GM23248 (cell line): ENCODE results near the gene SLC6A9. TPM values are rescaled to one million over a fixed set of nuclear protein-coding genes. Genes with fewer than 3 reads are reported as not detected.

Experiments
- DNase-seq: peaks from one replicate; pipeline ENCODE4 v3.0.0-alpha.2; 2015
- H2AFZ ChIP-seq: fragments of 200-600 bp; sonication (generic); 2 replicates; pipeline ENCODE4 v1.6.1; 2016; ENCODE audit warnings: antibody characterized with exemption
- H3F3A ChIP-seq: fragments of 200-600 bp; sonication (generic); 2 replicates; pipeline ENCODE4 v1.6.1; 2016; ENCODE audit warnings: mild to moderate bottlenecking, antibody characterized with exemption, mixed run types; ENCODE audit not compliant: insufficient read depth
- H3K27ac ChIP-seq: fragments of 200-600 bp; sonication (generic); 2 replicates; pipeline ENCODE4 v1.5.1; 2016; ENCODE audit warnings: mild to moderate bottlenecking
- H3K27me3 ChIP-seq: fragments of 200-600 bp; sonication (generic); replicated peaks from 2 replicates; pipeline ENCODE4 v1.6.1; 2016; ENCODE audit warnings: mild to moderate bottlenecking; ENCODE audit not compliant: insufficient read depth
- H3K36me3 ChIP-seq: fragments of 200-600 bp; sonication (generic); 2 replicates; pipeline ENCODE4 v1.6.1; 2016; ENCODE audit warnings: low read depth, mild to moderate bottlenecking
- H3K4me1 ChIP-seq: fragments of 200-600 bp; sonication (generic); 2 replicates; pipeline ENCODE4 v1.6.1; 2016; ENCODE audit warnings: mild to moderate bottlenecking; ENCODE audit not compliant: insufficient read depth
- H3K4me2 ChIP-seq: fragments of 200-600 bp; sonication (generic); one replicate; pipeline ENCODE4 v1.6.1; 2016; ENCODE audit warnings: mild to moderate bottlenecking; ENCODE audit not compliant: unreplicated experiment
- H3K4me3 ChIP-seq: fragments of 200-600 bp; sonication (generic); 2 replicates; pipeline ENCODE4 v1.5.1; 2016; ENCODE audit warnings: mild to moderate bottlenecking
- H3K79me2 ChIP-seq: fragments of 200-600 bp; sonication (generic); 2 replicates; pipeline ENCODE4 v1.6.1; 2016; ENCODE audit warnings: mild to moderate bottlenecking; ENCODE audit not compliant: insufficient read depth
- H3K9ac ChIP-seq: fragments of 200-600 bp; sonication (generic); 2 replicates; pipeline ENCODE4 v1.6.1; 2016; ENCODE audit warnings: mild to moderate bottlenecking
- H3K9me2 ChIP-seq: fragments of 200-600 bp; sonication (generic); 2 replicates; pipeline ENCODE4 v1.6.1; 2016; ENCODE audit warnings: mixed run types, mild to moderate bottlenecking, moderate library complexity; ENCODE audit not compliant: insufficient read depth
- H3K9me3 ChIP-seq: fragments of 200-600 bp; sonication (generic); one replicate; pipeline ENCODE4 v1.6.1; 2017; ENCODE audit warnings: low read depth
- H4K20me1 ChIP-seq: fragments of 200-600 bp; sonication (generic); 2 replicates; pipeline ENCODE4 v1.6.0; 2016; ENCODE audit not compliant: insufficient read depth
- EZH2 ChIP-seq: fragments of 200-600 bp; sonication (generic); IDR thresholded peaks from 2 replicates; pipeline ENCODE4 v1.6.1; 2018; ENCODE audit warnings: antibody characterized with exemption, mild to moderate bottlenecking; ENCODE audit not compliant: insufficient read depth, poor library complexity, severe bottlenecking
- EZH2phosphoT487 ChIP-seq: fragments of 200-600 bp; sonication (generic); IDR thresholded peaks from 2 replicates; pipeline ENCODE4 v1.6.1; 2018; ENCODE audit warnings: antibody characterized with exemption, moderate library complexity, mild to moderate bottlenecking, low read depth; ENCODE audit not compliant: insufficient read depth
- WGBS, 2 experiments: methylation state at CpG; one replicate each; pipeline ENCODE4 v1.1.6; 2015 to 2017; ENCODE audit warnings: low lambda C conversion rate in 2 of 2, low coverage in 1 of 2; ENCODE audit errors: missing lambda C conversion rate in 2 of 2; 5-methylcytosine and 5-hydroxymethylcytosine counted together
- in situ Hi-C: fragments of 300-500 bp; cut with MboI; formaldehyde crosslinking; loops from 2 replicates; pipeline ENCODE4 v1.15.0; 2020
- polyA plus RNA-seq: library from polyadenylated mRNA; unstranded; fragments of >200 nt; fragmentation: Nextera tagmentation; extraction: Ambion mirVana; gene quantifications from 2 replicates; pipeline ENCODE4 v1.2.1, GENCODE V29; 2016
- total RNA-seq: library from RNA; depleted of rRNA; stranded (reverse); fragments of >200 nt; shearing (Covaris generic); gene quantifications from 2 replicates; pipeline ENCODE4 v1.2.3, GENCODE V29; 2014

SLC6A9 gene
- total and polyA plus RNA-seq, 2 experiments from 2014 or later, result 22.2 to 34.6 TPM

DNA sequence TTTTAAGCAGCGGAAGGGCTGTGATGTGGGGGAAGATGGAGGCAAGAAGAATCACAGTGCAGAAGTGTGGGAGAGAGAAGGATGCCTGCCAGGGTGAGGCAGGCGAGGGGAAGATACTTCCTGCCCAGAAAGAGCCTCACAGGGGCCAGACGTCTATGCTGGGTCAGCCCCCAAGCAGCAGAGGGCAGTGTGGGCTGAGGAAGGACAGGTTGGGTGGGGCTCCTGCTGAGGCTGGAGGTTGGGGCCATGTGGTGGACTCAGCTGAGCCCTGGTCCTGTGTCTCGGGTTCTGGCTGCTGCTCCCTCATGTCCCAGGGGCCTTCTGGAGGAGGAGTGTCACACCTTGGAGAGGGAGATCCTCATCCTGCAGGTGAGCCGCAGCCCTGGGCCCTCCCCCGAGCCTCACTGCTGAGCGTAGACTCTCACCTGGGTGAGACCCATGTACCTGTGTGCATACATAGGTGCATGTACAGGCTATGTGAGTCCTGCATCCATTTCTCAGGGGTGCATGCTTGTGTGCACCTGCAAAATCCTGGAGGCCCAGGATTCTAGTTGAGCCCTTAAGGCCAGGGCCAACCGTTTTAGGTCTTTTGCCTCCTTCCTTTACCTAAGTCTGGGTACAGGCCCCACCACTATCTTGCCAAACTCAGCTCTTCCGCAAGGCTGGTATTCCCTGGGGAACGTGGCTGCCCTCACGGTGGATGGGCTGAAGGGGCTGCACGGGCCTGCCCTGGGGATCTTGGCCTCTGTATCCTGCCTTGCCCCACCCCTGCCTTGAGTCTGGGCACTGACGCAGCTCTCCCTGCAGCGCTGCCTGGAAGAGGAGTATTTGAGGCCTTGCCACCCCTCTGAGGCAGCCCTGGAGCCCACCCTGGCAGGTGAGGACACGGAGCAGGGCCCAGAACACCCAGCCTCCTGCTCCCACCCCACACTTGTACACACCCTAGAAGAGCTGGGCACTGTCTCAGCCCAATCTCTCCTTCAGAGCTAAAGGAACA lies 36.2 kb downstream of the SLC6A9 start:
- TF ChIP-seq EZH2phosphoT487 (no peak), EZH2 (no peak)
- H3K9ac ChIP-seq, result no peak overlapping the region
- no peaks in the 10 kb centered on the region for H3K79me2 ChIP-seq
- no peak overlapping the region for H3K4me3 ChIP-seq
- peaks cover 12% of the 10 kb centered on the region for H3K4me1 ChIP-seq
- H3K9me3 ChIP-seq, result no peaks in the 10 kb centered on the region
- peaks cover 11% of the 10 kb centered on the region; the same call in 1 of the 2 replicates for H3F3A ChIP-seq
- 68 to 78% methylated on average over 15 of the region's 15 CpGs for WGBS, 2 experiments
- H3K4me2 ChIP-seq, result no peak overlapping the region
- no peaks in the 10 kb centered on the region for H3K27me3 ChIP-seq
- no peak overlapping the region for H3K27ac ChIP-seq
- no peaks in the 10 kb centered on the region for H3K36me3 ChIP-seq
- no peak overlapping the region for H2AFZ ChIP-seq
- in situ Hi-C loops, result no loop called here
- no peaks in the 10 kb centered on the region for H4K20me1 ChIP-seq
- DNase-seq, result peak; percentile 63
- no peaks in the 10 kb centered on the region for H3K9me2 ChIP-seq

DNA sequence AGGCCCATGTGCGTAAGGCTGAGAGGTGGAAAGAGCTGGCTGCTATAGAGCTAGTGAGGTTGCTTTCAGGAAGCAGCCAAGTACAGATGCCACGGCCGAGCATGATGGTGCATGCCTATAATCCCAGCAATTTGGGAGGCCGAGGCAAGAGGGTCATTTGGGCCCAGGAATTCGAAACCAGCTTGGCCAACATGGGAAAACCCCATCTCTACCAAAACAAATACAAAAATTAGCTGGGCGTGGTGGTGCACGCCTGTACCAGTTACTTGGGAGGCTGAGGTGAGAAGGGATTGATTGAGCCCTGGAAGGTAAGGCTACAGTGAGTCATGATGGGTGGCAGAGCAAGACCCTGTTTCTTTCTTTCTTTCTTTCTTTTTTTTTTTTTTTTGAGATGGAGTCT lies 37.2 kb downstream of the SLC6A9 start:
- H3K9me2 ChIP-seq, result no peaks in the 10 kb centered on the region
- no peak for DNase-seq
- no peaks in the 10 kb centered on the region for H3K27me3 ChIP-seq
- TF ChIP-seq EZH2phosphoT487, result no peak
- TF ChIP-seq EZH2, result no peak
- in situ Hi-C loops, result no loop called here
- peaks cover 12% of the 10 kb centered on the region for H3K4me1 ChIP-seq
- no peaks in the 10 kb centered on the region for H4K20me1 ChIP-seq
- no peak overlapping the region for H3K4me2 ChIP-seq
- H3K36me3 ChIP-seq, result no peaks in the 10 kb centered on the region
- H3F3A ChIP-seq, result peaks cover 18% of the 10 kb centered on the region; the same call in 1 of the 2 replicates
- no peak overlapping the region for H3K27ac ChIP-seq
- WGBS, 2 experiments, result 78 to 83% methylated on average over 7 of the region's 7 CpGs
- no peaks in the 10 kb centered on the region for H3K9me3 ChIP-seq
- no peaks in the 10 kb centered on the region for H3K79me2 ChIP-seq
- H3K4me3 ChIP-seq, result no peak overlapping the region
- no peak overlapping the region for H3K9ac ChIP-seq
- H2AFZ ChIP-seq, result no peak overlapping the region

DNA sequence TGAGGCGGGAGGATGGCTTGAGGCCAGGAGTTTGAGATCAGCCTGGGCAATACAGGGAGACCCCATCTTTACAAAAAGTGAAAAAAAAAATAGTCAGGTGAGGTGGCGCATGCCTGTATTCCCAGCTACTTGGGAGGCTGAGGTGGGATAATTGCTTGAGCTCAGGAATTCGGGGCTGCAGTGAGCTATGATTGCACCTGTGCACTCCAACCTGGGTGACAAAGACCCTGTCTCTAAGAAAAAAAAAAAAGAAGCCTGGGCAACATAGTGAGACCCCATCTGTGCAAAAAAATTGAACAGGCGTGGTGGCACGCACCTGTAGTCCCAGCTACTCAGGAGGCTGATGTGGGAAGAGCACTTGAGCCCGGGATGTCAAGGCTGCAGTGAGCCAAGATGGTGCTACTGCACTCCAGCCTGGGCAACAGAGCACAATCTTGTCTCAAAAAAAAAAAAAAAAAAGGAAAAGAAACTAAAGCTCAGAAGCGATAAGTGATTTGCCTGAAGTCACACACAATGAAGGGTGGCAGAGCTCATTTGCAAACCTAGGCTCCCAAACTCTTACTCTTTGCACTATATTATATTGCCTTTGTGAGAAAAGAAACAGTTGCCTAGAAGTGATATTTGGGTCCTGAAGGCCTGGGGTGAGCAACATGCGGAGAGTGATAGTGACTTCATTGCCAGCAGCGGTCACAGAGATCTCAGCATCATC lies 37.9 kb downstream of the SLC6A9 start:
- Histone ChIP-seq H3K27ac (no peak overlapping the region), H3K79me2 (no peaks in the 10 kb centered on the region), H3K4me2 (no peak overlapping the region), H3K36me3 (no peaks in the 10 kb centered on the region), H3K9ac (no peak overlapping the region), H4K20me1 (no peaks in the 10 kb centered on the region), H2AFZ (no peak overlapping the region), H3K27me3 (no peaks in the 10 kb centered on the region), H3F3A (peaks cover 25% of the 10 kb centered on the region; the same call in 1 of the 2 replicates), H3K4me1 (peaks cover 12% of the 10 kb centered on the region), H3K9me3 (no peaks in the 10 kb centered on the region), H3K9me2 (no peaks in the 10 kb centered on the region), H3K4me3 (no peak overlapping the region)
- TF ChIP-seq EZH2phosphoT487 (no peak), EZH2 (no peak)
- in situ Hi-C loops, result no loop called here
- 94 to 97% methylated on average over 9 of the region's 9 CpGs for WGBS, 2 experiments
- no peak for DNase-seq

DNA sequence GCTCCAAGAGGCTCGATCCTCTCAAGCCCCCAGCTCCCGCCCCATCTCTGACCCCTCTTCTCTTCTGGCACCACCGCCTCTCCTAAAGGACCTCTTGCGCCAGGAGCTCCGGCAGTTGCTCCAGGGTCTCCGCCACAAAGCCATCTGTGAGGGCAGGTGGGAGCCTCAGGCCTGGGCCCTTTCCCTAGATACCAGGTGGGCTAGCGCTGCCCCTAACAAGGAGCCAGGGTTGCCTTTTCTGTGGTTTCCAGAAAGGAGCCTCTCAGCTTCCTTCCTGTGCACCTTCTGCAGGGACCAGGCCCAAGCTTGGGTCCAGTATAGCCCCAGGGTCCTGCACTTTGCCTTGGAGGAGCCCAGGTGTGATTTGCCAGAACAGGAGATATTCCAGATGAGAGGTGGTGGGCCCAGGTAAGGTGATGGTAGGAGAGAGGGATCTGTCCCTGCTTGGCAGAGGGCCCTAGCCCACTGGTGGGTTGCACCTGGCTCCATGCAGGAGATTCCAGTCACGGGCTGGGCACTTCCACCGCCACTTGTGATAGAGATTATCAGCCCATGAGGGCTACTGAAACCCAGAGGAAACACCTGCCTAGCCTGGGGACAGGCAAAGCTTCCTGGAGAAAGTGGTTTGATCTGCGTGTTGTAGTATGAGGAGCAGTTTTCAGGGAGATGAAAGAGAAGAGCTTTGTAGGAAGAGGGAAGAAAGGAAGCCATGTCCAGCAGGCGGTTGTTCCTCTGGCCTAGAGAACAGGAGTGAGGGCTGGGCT lies 38.8 kb downstream of the SLC6A9 start:
- H3K36me3 ChIP-seq, result no peaks in the 10 kb centered on the region
- peak overlapping the region; percentile 74; the same call in 1 of the 2 replicates for H2AFZ ChIP-seq
- no peak overlapping the region for H3K27ac ChIP-seq
- H3F3A ChIP-seq, result peaks cover 25% of the 10 kb centered on the region; the same call in 1 of the 2 replicates
- 68 to 73% methylated on average over 10 to 11 of the region's 11 CpGs for WGBS, 2 experiments
- H3K4me3 ChIP-seq, result peak overlapping the region; percentile 74
- H3K9me3 ChIP-seq, result no peaks in the 10 kb centered on the region
- TF ChIP-seq EZH2, result no peak
- TF ChIP-seq EZH2phosphoT487, result no peak
- no peaks in the 10 kb centered on the region for H3K79me2 ChIP-seq
- in situ Hi-C loops, result no loop called here
- no peak for DNase-seq
- H3K9me2 ChIP-seq, result no peaks in the 10 kb centered on the region
- H3K4me1 ChIP-seq, result peaks cover 12% of the 10 kb centered on the region
- H3K9ac ChIP-seq, result peak overlapping the region; percentile 84
- peak overlapping the region; percentile 86 for H3K4me2 ChIP-seq
- H4K20me1 ChIP-seq, result no peaks in the 10 kb centered on the region
- H3K27me3 ChIP-seq, result no peaks in the 10 kb centered on the region
